ENCODE measurements around the gene TNFRSF1A. TPM values are rescaled to one million over a fixed set of nuclear protein-coding genes. Genes with fewer than 3 reads are reported as not detected.

Gene TNFRSF1A
- total RNA-seq, 1 donor from 2014 or later = 155 TPM

DNA sequence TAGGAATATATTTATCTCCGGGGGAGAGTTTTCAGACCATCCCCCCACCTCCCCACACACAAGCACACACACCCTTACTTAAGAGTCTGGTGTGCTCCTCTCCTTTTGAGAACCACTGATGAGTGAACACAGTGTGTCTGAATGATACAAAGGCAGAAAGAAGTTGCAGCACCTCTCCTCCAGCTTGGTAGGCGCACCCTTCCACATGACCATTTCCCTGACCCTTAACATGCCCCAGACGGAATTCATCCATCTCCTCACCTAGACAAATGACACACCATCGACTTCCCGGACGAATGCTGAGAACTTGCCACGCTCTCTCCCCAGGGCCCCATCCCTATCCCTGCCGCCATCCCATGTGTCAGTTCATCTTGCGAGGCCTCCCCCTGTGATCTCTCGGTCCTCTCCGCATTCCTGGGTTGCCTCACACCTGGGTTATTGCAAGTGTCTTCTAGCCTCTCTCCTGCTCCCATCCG, 3.9 kb downstream of the TNFRSF1A start:
- no peak for DNase-seq (ENCODE audit: low spot score)

GRCh38 chr12:6336889-6337853, 4.7 kb downstream of the TNFRSF1A start:
- DNase-seq (ENCODE audit: low spot score) = no peak

- DNase-seq (ENCODE audit: low spot score) = peak; percentile 90
Measured at GRCh38 chr12:6336079-6336888, 5.6 kb downstream of the TNFRSF1A start.

DNA sequence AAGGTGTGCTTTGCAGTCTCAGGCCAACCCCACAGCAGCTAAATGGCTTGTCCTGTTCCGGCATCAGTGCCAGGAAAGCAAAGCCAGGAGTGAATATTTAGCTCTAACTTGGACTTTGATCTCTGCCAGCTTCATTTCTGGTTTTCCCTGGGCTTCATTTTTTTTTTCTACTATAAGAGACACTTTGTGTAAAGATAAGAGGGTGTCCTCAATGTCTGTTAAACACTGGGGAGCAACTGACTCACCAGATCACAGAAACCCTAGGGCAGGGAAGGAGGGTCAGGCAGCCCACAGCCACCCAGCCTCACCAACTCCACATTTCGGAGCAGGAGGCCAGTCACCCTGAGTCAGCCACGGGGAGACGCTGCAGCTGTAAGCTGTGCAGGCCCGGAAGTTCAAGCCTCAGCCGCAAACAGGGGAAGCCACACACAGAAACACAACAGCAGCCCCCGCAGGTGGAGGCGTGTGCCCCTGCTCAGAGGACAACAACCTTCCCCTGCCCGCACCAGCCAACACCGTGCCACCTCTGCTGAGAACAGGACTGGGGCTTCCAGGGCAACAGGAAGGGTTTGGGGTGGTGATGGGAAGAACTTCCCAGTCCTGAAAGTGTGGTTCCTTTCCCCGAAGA, 6.3 kb downstream of the TNFRSF1A start:
- peak; percentile 79 for DNase-seq (ENCODE audit: low spot score)

- no peak for DNase-seq (ENCODE audit: low spot score)
Measured at GRCh38 chr12:6334940-6335450, 6.9 kb downstream of the TNFRSF1A start.

DNA sequence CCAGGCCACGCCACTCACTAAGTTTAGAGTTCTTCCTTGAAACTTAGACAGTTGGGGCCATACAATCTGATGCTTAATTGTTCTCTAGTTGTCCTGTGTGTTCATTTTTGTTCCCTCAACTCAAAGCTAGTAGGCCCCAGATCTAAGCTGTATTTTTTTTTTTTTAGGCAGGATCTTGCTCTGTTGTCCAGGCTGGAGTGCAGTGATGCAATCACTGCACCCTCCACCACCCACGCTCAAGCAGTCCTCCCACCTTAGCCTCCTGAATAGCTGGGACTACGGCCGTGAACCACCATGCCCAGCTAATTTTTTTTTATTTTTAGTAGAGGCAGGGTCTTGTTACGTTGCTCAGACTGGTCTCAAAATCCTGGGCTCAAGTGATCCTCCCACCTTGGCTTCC, 7.5 kb downstream of the TNFRSF1A start:
- no peak for DNase-seq (ENCODE audit: low spot score)

DNA sequence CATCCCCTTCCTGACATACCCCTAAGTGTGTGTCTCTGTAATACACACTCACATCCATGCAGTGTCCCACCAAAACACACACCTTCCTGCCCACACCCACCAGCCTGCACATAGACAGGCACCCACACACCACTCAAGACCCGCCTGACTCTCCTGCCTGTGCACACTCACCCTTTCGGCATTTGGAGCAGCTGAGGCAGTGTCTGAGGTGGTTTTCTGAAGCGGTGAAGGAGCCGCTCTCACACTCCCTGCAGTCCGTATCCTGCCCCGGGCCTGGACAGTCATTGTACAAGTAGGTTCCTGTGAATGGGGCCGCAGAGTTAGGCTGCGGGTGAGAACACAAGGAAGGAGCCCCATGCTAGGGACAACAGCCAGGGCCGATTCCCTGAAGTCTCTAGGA, 8.3 kb downstream of the TNFRSF1A start:
- DNase-seq (ENCODE audit: low spot score) = no peak

DNA sequence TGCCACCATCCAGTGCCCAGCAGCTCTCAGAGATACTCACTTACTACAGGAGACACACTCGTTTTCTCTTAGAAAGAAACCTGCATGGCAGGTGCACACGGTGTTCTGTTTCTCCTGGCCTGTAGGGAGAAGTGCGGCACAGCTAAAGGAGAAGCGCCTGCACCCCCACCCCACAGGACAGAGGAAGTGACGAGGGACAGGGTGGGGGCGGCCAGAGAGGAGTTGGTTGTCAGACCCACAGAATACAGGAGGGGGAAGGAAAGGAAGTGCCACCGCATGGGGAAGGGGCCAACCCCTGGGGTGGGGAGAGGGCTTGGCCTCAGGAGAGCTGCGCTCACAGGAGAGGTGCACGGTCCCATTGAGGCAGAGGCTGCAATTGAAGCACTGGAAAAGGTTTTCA, 8.8 kb downstream of the TNFRSF1A start:
- DNase-seq (ENCODE audit: low spot score) = no peak

GRCh38 chr12:6332459-6332858, 9.4 kb downstream of the TNFRSF1A start:
- DNase-seq (ENCODE audit: low spot score) = no peak

DNA sequence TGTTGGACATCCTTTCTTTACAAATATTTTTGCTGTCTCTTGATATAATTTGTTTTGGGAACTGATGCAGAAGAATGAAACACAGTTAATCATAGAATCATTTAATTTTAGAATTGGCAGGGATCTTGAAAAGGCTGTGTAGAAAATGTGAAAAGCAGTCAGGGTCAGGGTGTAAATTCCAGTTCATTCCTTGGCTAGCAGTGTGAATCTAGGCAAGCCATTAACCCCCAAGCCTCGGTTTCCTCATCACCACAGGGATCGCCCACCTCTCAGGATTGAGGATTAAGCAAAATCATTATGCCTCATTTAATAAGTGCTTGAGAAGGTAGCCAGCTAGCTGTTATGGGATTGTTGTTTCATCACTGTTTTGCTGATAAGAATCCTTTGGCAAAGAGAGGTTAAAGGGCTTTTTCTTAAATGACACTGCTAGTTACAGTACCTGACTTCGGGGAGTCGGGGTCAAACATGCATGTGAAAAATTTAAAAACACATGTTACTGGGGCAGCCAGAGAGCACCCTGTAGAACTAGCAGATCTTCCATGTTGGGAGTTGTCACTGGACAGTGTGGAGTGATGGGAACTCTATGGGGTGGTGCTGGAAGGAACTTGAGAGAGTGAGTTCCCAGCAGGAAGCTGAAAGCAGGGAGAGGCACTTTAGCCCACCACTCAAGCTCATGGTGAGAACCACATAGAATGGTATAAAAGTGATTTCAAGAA, 10.7 kb downstream of the TNFRSF1A start:
- no peak for DNase-seq (ENCODE audit: low spot score)

- DNase-seq (ENCODE audit: low spot score) = no peak
Measured at GRCh38 chr12:6330192-6330591, 11.7 kb downstream of the TNFRSF1A start.

DNA sequence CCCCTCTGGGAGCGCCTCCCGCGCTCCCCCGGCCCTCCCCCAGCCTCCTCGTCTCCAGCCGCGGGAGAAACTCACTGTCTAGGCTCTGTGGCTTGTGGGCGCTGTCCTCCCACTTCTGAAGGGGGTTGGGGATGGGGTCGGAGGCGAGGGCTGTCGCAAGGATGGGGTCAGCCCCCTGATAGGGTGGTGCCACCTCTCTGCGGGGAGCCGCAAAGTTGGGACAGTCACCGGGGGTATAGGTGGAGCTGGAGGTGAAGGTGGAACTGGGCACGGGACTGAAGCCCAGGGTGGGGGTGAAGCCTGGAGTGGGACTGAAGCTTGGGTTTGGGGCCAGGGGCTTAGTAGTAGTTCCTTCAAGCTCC, 12.2 kb downstream of the TNFRSF1A start:
- no peak for DNase-seq (ENCODE audit: low spot score)

DNA sequence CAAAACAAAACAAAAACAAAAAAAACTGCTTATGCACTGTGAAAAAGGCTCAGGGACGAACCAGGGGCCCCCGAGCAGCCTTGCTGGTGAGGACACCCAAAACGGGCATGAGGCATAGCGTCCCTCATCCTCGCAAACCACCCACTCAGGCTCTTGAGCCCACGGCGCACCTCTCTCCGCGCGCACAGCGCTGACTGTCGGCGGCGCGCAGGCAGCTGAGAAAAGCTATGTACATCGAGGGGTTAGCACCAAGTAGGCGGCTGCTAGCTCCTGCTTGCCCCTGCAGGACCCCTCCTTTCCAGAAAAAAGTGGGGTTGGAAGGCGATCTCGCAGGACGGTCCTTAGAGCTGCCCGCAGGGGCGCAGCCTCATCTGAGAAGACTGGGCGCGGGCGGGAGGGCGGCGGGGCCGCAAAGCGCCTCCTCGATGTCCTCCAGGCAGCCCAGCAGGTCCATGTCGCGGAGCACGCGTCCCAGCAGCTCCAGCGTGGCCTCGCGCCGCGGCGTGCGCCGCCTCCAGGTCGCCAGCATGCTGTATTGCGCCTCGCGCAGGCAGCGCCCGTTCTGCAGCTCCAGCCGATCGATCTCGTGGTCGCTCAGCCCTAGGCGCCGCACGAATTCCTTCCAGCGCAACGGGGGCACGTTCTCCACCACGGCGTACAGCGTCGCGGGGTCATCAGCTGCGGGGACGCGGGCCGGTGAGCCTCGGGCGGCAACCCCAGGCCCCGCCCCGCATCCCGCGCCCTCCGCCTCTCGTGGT, 12.8 kb downstream of the TNFRSF1A start:
- DNase-seq (ENCODE audit: low spot score) = no peak

GRCh38 chr12:6328045-6328779, 13.7 kb downstream of the TNFRSF1A start:
- no peak for DNase-seq (ENCODE audit: low spot score)

DNA sequence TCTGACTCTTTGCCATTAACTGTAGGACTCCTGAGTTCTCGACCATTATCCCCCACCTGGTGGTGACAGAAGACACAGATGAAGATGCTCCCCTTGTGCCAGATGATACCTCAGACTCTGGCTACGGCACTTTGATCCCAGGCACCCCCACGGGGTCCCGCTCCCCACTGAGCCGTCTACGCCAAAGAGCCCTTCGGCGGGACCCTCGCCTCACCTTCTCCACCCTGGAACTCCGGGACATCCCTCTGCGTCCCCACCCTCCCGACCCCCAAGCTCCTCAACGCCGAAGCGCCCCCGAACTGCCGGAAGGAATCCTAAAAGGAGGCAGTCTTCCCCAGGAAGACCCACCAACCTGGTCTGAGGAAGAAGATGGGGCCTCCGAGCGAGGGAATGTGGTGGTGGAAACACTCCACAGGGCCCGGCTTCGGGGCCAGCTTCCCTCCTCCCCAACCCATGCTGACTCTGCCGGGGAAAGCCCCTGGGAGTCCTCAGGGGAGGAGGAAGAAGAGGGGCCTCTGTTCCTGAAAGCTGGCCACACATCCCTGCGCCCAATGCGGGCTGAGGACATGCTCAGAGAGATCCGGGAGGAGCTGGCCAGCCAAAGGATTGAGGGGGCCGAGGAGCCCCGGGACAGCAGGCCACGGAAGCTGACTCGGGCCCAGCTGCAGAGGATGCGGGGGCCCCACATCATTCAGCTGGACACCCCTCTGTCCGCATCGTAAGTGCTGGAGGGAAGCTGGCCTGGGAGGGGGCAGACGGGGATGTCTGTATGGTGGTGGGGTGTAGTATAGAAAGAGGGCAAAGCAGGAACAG, 14.4 kb downstream of the TNFRSF1A start:
- no peak for DNase-seq (ENCODE audit: low spot score)

DNA sequence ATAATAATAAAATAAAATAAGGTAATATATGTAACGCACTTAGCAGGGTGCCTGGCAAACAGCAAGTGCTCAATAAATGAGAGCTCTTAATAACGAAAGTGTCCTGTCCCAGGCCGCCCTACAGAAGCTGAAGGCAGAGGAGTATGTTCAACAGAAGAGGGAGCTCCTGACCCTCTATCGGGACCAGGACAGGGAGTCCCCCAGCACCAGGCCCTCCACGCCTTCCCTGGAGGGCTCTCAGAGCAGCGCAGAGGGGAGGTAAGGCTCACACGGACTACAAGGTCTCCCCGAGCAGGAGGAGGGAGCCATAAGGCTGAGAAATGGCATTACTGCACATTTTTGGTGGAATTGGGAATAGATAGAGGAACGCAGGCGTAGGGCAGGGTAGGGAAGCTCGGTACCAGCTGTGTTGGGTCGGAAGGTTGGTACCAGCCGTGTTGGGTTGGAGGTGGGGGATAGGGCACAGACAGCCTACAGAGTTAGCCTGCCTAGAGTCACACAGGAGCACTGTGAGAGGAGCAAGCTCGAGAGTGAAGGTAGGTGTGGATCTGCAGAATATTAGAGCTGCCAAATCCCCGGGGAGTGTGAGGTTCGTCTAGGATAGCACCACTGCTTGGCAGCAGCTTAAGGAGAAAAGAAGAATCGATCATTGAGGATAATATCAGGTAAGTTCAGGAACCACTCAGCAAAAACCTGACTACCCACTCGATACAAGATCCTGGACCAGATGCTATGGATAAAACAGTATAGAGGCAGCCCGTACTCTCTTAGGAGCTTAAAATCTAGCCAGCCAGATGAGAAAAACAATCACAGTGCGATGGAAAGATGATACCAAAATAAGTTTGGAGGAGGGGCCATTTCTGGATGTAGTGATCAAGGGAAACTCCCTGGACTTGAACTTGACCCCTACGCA, 15.3 kb downstream of the TNFRSF1A start:
- peak; percentile 43 for DNase-seq (ENCODE audit: low spot score)

DNA sequence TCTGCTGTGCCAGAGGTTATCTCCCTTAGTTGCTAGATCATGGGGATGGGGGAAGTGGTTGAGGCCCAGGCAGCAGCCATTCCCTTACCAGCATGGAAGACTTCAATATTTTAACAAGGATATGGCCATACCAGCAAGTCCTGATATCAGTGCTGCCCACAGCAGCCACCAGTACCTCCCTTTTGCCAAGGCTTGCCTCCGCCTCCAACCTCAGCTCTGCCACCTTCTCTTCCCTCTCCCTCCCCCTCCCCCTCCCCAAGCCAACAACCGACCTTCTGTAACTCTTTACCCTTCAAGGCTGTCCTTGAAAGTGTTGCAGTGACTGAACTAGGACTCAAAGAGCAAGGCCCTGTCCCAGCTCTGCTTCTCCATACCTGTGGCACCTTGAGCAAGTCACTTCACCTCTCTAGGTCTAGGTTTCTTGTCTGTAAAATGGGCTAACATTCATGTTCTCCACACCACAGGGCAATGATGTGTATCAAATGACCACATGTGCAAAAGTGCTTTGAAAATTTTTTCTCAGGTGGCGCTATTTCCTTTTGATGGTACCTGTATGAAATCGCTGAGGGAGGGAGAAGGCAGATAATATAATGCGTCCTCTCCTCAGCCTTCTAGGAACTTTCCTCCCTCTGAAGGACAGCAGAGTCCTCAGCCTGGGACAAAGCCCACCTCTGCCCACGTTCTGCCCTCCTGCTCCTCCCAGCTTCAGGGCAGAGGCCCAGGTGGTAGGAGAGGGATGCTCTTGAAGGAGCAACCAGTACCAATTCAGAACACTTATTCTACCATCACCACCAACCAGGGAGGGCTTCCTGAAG, 16.7 kb downstream of the TNFRSF1A start:
- no peak for DNase-seq (ENCODE audit: low spot score)
